T-helper 1 cell (primary cell): Measurements from ENCODE around the gene CMTM7.
"Not testable (repeated sequence)": the region's sequence is repeated elsewhere in the genome, so short reads cannot be mapped to it uniquely, and the experiment has no call there.

Source experiments
- DNase-seq, 5 donors: peaks; one replicate each; pipeline ENCODE4 v3.0.0-alpha.2; 2012 to 2020

Gene CMTM7

GRCh38 chr3:32383136-32383711 is 8.4 kb upstream of the CMTM7 start:
- DNase-seq, result no peak

GRCh38 chr3:32384938-32385337 is 6.7 kb upstream of the CMTM7 start:
- no peak for DNase-seq

GRCh38 chr3:32387512-32387911 is 4.1 kb upstream of the CMTM7 start:
- DNase-seq, result no peak

GRCh38 chr3:32389577-32389976 is 2.1 kb upstream of the CMTM7 start:
- not testable (repeated sequence) for DNase-seq

GRCh38 chr3:32392536-32393302 is 1.1 kb downstream of the CMTM7 start:
- DNase-seq, result peak in 3 of 5 donors; percentile 8 to 45 (median 13)

- DNase-seq, result no peak
Observed at GRCh38 chr3:32395496-32395895, 3.8 kb downstream of the CMTM7 start.

- DNase-seq, result no peak
Observed at GRCh38 chr3:32397941-32398340, 6.3 kb downstream of the CMTM7 start.

GRCh38 chr3:32398531-32398930 is 6.9 kb downstream of the CMTM7 start:
- no peak for DNase-seq

GRCh38 chr3:32399030-32399620 is 7.5 kb downstream of the CMTM7 start:
- DNase-seq, result peak in 3 of 5 donors; percentile 29 to 68 (median 54)

GRCh38 chr3:32401126-32401525 is 9.5 kb downstream of the CMTM7 start:
- DNase-seq, result no peak

GRCh38 chr3:32401556-32402081 is 10.0 kb downstream of the CMTM7 start:
- DNase-seq, result peak; percentile 34 to 77 (median 52)

GRCh38 chr3:32403663-32404062 is 12.0 kb downstream of the CMTM7 start:
- DNase-seq, result no peak

- DNase-seq, result no peak
Observed at GRCh38 chr3:32404714-32405113, 13.1 kb downstream of the CMTM7 start.

- DNase-seq, result no peak
Observed at GRCh38 chr3:32405155-32405554, 13.5 kb downstream of the CMTM7 start.

GRCh38 chr3:32405711-32406323 is 14.2 kb downstream of the CMTM7 start:
- DNase-seq, result no peak

- no peak for DNase-seq
Observed at GRCh38 chr3:32406486-32407408, 15.1 kb downstream of the CMTM7 start.

- no peak for DNase-seq
Observed at GRCh38 chr3:32410367-32411246, 19.0 kb downstream of the CMTM7 start.

- DNase-seq, result no peak
Observed at GRCh38 chr3:32411442-32411841, 19.8 kb downstream of the CMTM7 start.

GRCh38 chr3:32412887-32413286 is 21.2 kb downstream of the CMTM7 start:
- no peak for DNase-seq

- DNase-seq, result no peak
Observed at GRCh38 chr3:32413845-32414521, 22.3 kb downstream of the CMTM7 start.
